GM12801 (cell line): ENCODE measurements around the gene MOB2.

Experiments
- TF ChIP-seq, protein P1 (sequence below): IDR thresholded peaks from one replicate; pipeline ENCODE4 v1.5.1; 2011; ENCODE audit warnings: control low read depth; ENCODE audit not compliant: insufficient read length; ENCODE audit errors: extremely low read depth

MOB2 gene

DNA sequence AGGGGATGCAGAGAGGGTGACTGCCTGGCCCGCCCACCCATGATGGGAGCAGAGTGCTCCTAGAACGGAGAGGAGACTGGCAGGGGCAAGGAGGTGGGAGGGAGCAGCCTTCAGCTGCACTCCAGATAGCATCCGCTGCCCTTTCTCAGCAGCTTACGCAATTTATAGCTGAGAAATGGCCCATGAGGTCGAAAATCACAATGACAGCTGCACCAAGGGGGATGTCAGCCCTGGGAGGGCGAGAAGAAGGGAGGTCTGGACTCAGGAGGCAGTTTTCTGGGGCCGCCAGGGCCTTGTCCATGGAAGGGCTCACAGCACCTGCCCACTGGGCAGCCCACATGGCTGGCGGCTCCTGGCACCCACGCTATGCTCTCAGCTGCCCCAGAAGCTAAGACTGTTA is 17.6 kb upstream of the MOB2 start:
- TF ChIP-seq, protein P1, sequence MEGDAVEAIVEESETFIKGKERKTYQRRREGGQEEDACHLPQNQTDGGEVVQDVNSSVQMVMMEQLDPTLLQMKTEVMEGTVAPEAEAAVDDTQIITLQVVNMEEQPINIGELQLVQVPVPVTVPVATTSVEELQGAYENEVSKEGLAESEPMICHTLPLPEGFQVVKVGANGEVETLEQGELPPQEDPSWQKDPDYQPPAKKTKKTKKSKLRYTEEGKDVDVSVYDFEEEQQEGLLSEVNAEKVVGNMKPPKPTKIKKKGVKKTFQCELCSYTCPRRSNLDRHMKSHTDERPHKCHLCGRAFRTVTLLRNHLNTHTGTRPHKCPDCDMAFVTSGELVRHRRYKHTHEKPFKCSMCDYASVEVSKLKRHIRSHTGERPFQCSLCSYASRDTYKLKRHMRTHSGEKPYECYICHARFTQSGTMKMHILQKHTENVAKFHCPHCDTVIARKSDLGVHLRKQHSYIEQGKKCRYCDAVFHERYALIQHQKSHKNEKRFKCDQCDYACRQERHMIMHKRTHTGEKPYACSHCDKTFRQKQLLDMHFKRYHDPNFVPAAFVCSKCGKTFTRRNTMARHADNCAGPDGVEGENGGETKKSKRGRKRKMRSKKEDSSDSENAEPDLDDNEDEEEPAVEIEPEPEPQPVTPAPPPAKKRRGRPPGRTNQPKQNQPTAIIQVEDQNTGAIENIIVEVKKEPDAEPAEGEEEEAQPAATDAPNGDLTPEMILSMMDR: no peak

DNA sequence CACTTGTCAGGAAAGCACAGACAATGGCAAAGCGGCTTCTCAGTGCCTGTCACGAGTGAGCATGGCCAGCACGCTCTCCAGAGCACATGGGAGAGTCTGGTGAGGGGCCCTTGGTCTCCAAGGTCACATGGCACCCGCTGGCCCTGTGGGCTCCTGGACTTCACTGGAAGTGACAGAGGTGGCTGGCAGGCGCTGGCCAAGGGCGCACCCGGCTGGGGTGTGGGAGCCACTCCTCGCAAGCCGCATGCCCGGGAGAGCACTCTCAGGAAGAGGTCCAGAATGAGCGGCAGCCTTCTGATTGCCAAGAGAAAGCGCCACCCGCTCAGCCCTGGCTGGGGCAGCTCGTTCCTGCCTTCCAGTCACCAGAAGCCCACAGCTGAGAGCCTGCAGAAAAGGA is 17.1 kb upstream of the MOB2 start:
- TF ChIP-seq, protein P1: no peak

DNA sequence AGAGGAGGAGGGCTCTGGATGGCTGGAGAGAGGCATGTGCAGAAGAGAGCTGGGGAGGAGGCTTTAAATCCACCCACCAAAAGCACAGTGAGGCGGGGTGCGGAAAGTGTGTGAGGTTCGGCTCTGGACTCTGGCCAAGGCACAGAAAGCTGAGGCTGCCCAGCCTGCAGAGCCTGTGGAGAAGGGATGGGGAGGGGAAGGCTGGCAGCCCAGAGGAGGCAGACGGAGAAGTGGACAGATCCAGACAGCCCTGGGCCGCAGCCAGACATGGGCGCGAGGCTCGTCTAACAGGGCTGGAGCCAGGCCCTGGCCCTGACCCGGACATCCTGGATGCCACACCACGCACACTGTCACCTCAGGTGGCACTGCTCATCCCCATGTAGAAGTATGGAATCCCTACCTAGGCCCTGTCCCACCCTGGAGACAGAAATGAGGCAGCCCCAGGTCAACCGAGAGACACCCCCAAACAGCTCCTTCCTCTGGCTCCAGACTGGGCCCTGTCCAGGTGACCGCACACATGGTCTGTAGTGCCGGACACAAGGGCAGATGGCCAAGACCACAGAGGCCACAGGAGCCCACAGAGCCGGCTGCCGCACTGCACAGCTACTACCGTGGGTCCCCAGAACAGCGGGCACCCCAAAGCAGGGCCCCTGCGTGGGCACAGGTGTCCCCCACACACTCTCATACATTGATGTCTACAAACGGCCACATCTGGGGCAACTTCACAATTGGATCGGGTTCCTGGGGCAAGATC is 16.6 kb upstream of the MOB2 start:
- TF ChIP-seq, protein P1: no peak

DNA sequence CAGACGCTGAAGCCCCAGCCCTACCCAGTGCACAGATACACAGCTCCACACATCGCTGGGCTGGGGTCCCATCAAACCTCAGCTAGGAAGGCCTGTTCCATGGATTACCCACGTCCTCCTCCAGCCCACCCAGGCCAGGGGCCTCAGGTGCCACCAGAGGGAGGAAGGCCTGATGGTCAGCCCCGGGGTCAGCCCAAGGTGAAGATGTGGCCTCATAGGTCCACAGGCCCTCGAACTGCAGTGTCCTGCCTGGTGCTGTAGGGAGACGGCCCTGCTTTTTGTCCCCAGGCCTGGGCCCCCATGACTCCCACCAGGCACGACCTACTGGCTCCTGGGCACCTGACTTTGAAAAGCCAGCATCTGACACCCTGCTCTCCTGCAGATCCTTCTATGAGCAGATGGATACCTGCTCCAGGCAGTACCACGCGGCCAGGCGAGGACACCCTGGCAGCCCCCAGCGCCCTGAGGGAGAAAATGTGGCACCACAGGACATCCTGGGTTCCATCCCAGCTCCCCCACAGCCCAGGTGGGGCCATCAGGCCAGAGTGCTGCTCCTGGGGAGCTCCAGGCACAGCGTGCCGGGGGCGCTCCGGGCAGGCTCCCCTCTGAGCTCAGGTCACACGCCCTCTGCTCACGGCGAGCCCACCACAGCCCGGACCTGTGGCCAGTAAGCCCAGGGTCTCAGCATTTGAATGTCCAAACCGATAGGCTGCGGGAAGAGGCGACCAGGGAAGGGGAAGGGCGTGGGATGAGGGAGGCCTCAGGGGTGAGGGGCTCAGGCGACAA is 15.8 kb upstream of the MOB2 start:
- TF ChIP-seq, protein P1: no peak

DNA sequence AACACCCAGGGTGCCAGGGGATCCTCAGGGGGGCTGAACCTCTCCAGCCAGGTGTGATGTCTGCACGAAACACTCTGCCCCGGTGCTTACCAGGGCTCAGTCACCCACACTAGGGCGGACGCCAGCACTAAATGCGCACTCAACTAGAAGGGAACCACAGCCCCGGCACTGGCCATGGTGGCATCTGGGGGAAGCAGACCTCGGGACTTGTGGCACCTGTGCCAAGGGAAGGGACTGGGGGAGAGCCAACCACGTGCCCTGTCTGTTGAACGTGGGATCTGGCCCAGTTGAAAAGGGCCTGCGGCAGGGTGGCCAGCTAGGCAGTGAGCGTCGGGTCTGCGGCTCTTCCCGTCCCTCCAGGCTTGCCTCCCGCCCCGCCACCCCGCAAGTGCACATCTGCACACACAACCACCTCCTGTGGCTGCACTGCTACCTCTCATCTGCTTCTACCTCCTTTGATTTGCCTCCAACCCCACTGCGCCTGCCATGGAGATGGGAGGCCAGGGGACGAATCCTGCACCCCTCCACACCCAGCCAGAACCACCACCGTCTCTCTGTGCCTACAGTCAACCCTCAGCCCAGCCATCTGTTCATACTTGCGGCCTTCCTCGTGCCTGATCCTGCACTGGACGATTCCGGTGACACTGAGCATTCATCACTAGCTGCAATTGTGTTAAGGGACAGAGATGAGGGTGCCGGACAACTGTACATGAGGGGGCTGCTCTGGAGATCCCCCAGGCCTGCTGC is 15.0 kb upstream of the MOB2 start:
- TF ChIP-seq, protein P1: no peak

DNA sequence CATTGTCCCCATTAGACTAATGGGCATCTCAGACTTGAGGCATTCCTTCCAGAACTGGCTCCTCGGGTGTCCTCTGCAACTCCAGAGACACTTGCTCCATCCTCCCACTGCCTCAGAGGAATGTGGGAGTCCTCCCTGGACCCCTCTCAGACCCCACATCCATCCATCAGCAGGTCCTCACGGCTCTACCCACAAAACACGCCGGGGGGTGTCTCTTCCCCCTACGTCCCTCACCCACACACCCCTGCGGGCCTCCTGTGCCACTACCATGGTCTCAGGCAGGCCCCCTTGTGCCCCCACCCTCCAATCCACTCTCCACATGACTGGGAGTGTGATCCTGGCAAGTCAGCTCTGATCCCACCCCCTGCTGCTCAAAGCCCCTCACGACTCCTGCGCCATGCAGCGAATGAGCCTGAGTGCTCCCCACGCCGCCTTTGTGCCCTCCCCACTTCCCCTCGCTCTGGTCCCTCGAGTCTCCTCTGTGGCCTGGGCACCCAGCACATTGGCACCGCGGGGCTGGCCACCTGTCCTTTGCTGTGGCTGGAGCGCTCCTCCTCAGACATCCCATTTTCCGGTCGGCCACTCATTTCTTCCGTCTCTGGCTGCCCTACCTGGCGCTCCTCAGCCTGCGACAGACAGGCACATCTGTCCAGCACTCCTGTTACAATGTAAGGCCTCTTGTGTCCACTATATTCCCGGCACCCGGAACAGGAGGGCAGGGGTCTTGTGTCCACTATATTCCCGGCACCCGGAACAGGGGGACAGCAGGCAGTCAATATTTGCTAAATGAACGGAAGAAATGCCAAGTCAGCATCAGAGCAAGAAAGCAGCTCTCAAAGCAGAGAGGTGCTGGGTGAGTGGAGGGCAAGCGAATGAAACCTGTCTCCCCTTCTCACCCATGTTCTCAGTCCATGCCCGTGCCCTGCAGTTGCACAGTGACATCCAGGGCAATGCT is 14.2 kb upstream of the MOB2 start:
- TF ChIP-seq, protein P1: no peak

DNA sequence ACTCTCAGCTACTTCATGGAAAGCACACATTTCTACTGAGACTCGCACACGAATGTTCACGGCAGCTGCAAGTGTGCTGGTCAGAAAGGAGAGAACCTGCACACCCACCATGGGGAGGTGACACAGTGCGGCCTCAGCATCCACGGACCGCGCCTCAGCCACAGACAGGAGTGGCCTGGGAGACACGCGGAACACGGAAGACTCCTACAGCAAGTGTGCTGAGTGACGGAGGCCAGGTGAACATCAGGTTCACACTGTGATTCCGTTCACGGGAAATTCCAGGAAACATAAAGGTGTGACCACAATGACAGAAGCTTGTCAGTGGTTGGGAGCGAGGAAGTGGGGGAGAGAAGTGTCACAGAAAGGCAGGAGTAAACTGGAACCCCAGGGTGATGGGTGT is 13.3 kb upstream of the MOB2 start:
- TF ChIP-seq, protein P1: no peak
